Vagina (tissue), 2 donors: ENCODE data around the gene SBSN. TPM values are rescaled to one million over a fixed set of nuclear protein-coding genes. Genes with fewer than 3 reads are reported as not detected.

Source experiments
- DNase-seq, 2 donors: peaks; one replicate each; pipeline ENCODE4 v3.0.0-alpha.2; 2017; ENCODE audit errors: extremely low spot score in 2 of 2
- H3K27ac ChIP-seq: fragments of 200-600 bp; sonication (generic); one replicate; pipeline ENCODE4 v1.5.1; 2019
- H3K27me3 ChIP-seq: fragments of 200-600 bp; sonication (generic); one replicate; pipeline ENCODE4 v1.5.1; 2019
- H3K36me3 ChIP-seq, 2 donors: fragments of 200-600 bp; sonication (generic); one replicate each; pipeline ENCODE4 v1.5.1; 2017 to 2019
- H3K4me1 ChIP-seq: fragments of 200-600 bp; sonication (generic); one replicate; pipeline ENCODE4 v1.5.1; 2019
- H3K4me3 ChIP-seq, 2 donors: fragments of 200-600 bp; sonication (generic); 1 replicate in 1 of 2; 2 replicates in 1 of 2; pipeline ENCODE4 v1.5.1; 2016 to 2019
- H3K9me3 ChIP-seq: fragments of 200-600 bp; sonication (generic); one replicate; pipeline ENCODE4 v1.5.1; 2019
- POLR2A ChIP-seq, 2 donors: fragments of 450-650 bp; IDR thresholded peaks; one replicate each; pipeline ENCODE4 v1.6.1; 2017; ENCODE audit warnings: antibody characterized with exemption in 2 of 2, mild to moderate bottlenecking in 2 of 2, moderate library complexity in 2 of 2
- POLR2AphosphoS5 ChIP-seq, 2 donors: sonication (generic); formaldehyde crosslinking; IDR thresholded peaks; one replicate each; pipeline ENCODE4 v1.9.0; 2017; ENCODE audit warnings: antibody characterized with exemption in 2 of 2, mild to moderate bottlenecking in 2 of 2, low read depth in 1 of 2; ENCODE audit not compliant: insufficient read depth in 1 of 2
- intact Hi-C: fragments of 100-400 bp; cut with DNase I; formaldehyde crosslinking; loops from one replicate; pipeline ENCODE4 v1.15.1; 2023
- total RNA-seq: library from RNA; depleted of rRNA; stranded (reverse); fragments of >200 nt; gene quantifications from one replicate; pipeline ENCODE4 v1.2.3, GENCODE V29; 2016
- TF ChIP-seq, protein P1 (sequence below), 3 experiments: fragments of 450-650 bp in 2 of 3; fragments of 200-600 bp in 1 of 3; sonication (generic) in 1 of 3; IDR thresholded peaks; one replicate each; pipeline ENCODE4 v1.5.1; 2017 to 2019; ENCODE audit warnings: antibody characterized with exemption in 3 of 3, mild to moderate bottlenecking in 2 of 3, moderate library complexity in 2 of 3

SBSN gene
- total RNA-seq, 1 donor from 2014 or later: 162 TPM

DNA sequence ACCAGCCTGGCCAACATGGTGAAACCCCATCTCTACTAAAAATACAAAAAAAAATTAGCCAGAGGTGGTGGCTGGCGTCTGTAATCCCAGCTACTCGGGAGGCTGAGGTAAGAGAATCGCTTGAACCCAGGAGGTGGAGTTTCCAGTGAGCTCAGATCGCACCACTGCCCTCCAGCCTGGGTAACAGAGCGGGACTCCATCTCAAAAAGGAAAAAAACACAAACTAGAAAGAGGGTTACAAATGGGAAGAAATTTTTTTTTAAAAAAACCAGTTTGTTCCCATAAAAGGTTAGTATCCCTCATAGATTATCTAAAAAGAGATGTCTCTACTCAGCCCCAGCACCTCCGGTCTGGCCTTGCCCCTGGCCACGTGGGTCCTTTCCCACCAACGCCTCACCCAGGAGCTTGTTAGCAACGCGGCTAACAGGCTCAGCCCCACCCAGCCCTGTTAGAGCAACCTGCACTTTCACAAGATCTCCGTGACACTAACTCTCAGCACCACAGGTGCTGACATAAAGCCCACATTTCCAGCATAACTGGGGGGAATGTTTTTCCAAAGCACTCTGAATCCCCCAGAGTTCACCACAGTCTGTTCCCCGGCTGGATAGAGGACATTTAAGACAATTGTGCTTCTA, 19.0 kb downstream of the SBSN start:
- TF ChIP-seq POLR2A (IDR thresholded peaks at IDR 0.05) (no peak), POLR2AphosphoS5 (IDR thresholded peaks at IDR 0.05; ENCODE audit: insufficient read depth in 1 of 2, low read depth in 1 of 2) (peak in 1 of 2 donors; percentile 14)
- no peaks in the 10 kb centered on the region for H3K27me3 ChIP-seq
- intact Hi-C loops: no loop called here
- H3K9me3 ChIP-seq: no peaks in the 10 kb centered on the region
- H3K4me3 ChIP-seq: peak overlapping the region; percentile 40 to 47
- DNase-seq: no peak
- H3K36me3 ChIP-seq: no peaks in the 10 kb centered on the region
- H3K4me1 ChIP-seq: peaks cover 26% of the 10 kb centered on the region
- peak overlapping the region; percentile 72 for H3K27ac ChIP-seq

DNA sequence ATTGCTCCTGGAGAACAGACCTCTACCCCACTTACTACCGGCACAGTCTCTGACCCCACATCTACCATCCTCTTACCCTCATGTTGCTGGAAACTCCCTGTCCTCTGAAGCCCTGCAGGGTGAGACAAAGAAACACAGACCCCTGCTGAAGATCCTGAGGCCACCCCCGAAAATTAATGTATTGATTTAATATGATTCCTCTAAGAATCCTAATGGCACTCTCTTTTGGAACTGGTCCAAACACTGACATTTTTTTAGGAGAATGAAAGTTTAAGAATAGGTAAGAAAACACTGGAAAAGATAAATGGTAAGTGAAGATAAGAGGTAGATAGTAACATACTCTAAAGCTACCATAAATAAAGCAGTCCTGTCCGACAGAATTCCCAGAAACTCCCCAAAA, 20.0 kb downstream of the SBSN start:
- Histone ChIP-seq H3K36me3 (no peaks in the 10 kb centered on the region), H3K27ac (no peak overlapping the region), H3K4me1 (peaks cover 21% of the 10 kb centered on the region), H3K4me3 (no peak overlapping the region), H3K9me3 (no peaks in the 10 kb centered on the region), H3K27me3 (no peaks in the 10 kb centered on the region)
- intact Hi-C loops: no loop called here
- no peak for TF ChIP-seq POLR2AphosphoS5 (IDR thresholded peaks at IDR 0.05; ENCODE audit: insufficient read depth in 1 of 2, low read depth in 1 of 2)
- TF ChIP-seq, protein P1, sequence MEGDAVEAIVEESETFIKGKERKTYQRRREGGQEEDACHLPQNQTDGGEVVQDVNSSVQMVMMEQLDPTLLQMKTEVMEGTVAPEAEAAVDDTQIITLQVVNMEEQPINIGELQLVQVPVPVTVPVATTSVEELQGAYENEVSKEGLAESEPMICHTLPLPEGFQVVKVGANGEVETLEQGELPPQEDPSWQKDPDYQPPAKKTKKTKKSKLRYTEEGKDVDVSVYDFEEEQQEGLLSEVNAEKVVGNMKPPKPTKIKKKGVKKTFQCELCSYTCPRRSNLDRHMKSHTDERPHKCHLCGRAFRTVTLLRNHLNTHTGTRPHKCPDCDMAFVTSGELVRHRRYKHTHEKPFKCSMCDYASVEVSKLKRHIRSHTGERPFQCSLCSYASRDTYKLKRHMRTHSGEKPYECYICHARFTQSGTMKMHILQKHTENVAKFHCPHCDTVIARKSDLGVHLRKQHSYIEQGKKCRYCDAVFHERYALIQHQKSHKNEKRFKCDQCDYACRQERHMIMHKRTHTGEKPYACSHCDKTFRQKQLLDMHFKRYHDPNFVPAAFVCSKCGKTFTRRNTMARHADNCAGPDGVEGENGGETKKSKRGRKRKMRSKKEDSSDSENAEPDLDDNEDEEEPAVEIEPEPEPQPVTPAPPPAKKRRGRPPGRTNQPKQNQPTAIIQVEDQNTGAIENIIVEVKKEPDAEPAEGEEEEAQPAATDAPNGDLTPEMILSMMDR (IDR thresholded peaks at IDR 0.05): no peak
- no peak for TF ChIP-seq POLR2A (IDR thresholded peaks at IDR 0.05)
- DNase-seq: no peak

DNA sequence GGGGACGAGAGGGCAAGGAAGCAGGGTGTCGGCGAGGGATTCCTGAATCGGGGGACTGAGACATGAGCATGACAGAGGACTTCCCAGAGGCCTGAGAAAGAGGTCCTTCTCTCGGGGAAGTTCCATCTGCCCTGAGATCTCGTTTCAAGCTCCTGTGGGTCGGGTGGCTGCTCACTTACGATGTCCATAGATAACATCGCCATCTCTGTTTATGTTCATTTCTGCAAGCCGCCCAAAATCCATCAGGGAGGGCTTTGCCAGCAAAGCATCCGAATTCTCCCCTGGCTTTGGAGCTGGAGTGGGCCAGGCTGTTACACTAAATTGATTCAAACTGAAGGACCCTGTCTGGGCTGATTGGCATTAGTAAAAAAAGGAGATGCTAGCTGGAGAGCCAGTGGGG, 20.6 kb downstream of the SBSN start:
- intact Hi-C loops: no loop called here
- Histone ChIP-seq H3K4me1 (peaks cover 21% of the 10 kb centered on the region), H3K36me3 (no peaks in the 10 kb centered on the region), H3K27ac (no peak overlapping the region), H3K27me3 (no peaks in the 10 kb centered on the region), H3K4me3 (no peak overlapping the region), H3K9me3 (no peaks in the 10 kb centered on the region)
- no peak for DNase-seq
- TF ChIP-seq POLR2AphosphoS5 (IDR thresholded peaks at IDR 0.05; ENCODE audit: insufficient read depth in 1 of 2, low read depth in 1 of 2) (no peak), POLR2A (IDR thresholded peaks at IDR 0.05) (no peak)
- TF ChIP-seq, protein P1 (IDR thresholded peaks at IDR 0.05): no peak

DNA sequence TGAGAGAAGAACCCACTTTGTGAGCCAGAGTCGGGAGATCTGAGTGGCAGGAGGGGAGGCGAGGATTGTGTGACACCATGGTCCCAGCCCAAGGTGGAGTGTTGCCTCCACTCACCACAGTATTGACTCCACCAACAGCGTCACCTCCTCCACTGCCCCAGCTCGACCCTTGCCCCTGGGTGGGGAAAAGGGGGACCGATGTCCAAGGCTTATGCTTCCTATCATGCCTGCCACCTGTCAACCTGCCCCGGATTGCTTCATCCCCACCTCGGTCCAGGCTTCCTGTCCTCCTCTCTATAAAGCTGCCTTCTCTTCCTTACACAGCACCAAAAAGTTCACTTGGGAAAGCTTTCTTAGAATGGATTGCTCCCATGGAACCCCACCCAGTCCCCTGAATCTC, 22.1 kb downstream of the SBSN start:
- H3K36me3 ChIP-seq: no peaks in the 10 kb centered on the region
- no peak for TF ChIP-seq POLR2AphosphoS5 (IDR thresholded peaks at IDR 0.05; ENCODE audit: insufficient read depth in 1 of 2, low read depth in 1 of 2)
- TF ChIP-seq POLR2A (IDR thresholded peaks at IDR 0.05): no peak
- TF ChIP-seq, protein P1 (IDR thresholded peaks at IDR 0.05): no peak
- H3K4me1 ChIP-seq: peaks cover 30% of the 10 kb centered on the region
- no peaks in the 10 kb centered on the region for H3K9me3 ChIP-seq
- H3K27ac ChIP-seq: no peak overlapping the region
- H3K4me3 ChIP-seq: no peak overlapping the region
- intact Hi-C loops: no loop called here
- H3K27me3 ChIP-seq: no peaks in the 10 kb centered on the region
- no peak for DNase-seq

DNA sequence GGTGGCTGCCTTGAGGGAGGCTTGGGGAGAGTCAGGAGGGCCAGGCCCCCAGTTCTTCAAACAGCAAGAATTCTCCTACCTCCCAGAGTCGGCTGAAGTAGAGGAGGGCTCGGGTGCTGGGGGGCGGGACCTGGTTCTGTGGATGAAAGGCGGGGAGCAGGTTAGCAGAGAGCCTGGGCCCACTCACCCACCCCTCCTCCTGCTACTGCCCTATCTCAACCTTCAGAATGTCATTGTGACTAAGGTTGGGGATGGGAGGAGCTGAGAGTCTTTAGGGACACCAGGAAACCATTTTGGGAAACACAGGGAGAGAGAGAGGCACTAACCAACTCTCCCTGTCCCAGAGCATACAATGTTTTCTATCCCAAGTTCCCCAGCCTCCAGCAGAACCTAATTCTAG, 25.4 kb downstream of the SBSN start:
- Histone ChIP-seq H3K4me3 (no peak overlapping the region), H3K4me1 (peaks cover 8% of the 10 kb centered on the region), H3K27ac (no peak overlapping the region), H3K36me3 (no peaks in the 10 kb centered on the region), H3K27me3 (no peaks in the 10 kb centered on the region), H3K9me3 (no peaks in the 10 kb centered on the region)
- no peak for DNase-seq
- no peak for TF ChIP-seq POLR2A (IDR thresholded peaks at IDR 0.05)
- TF ChIP-seq, protein P1 (IDR thresholded peaks at IDR 0.05): no peak
- no peak for TF ChIP-seq POLR2AphosphoS5 (IDR thresholded peaks at IDR 0.05; ENCODE audit: insufficient read depth in 1 of 2, low read depth in 1 of 2)
- intact Hi-C loops: no loop called here
